Measurements from ENCODE around the gene TENM4. TPM values are rescaled to one million over a fixed set of nuclear protein-coding genes. Genes with fewer than 3 reads are reported as not detected.

TENM4 gene
- total RNA-seq, 4 donors from 2014 or later: 16.8 to 158 (median 120) TPM

GRCh38 chr11:78809931-78810541, 630.8 kb downstream of the TENM4 start:
- no peaks in the 10 kb centered on the region for H3K9me3 ChIP-seq
- no peaks in the 10 kb centered on the region for H3K27me3 ChIP-seq
- intact Hi-C loops (cut with DNase I): no loop called here
- H3K4me1 ChIP-seq: peaks cover 17 to 61% of the 10 kb centered on the region in 2 donors
- WGBS, 2 donors: 53 to 59% methylated on average over 7 of the region's 7 CpGs
- H3K27ac ChIP-seq: peak overlapping the region in 2 of 3 donors; percentile 47 to 64
- no peak for DNase-seq
- H3K4me3 ChIP-seq (replicated peaks in 1 of 3): no peak overlapping the region
- no peaks in the 10 kb centered on the region for H3K36me3 ChIP-seq
- TF ChIP-seq CTCF (IDR thresholded peaks at IDR 0.05) (no peak), POLR2A (IDR thresholded peaks at IDR 0.05) (no peak)

- intact Hi-C loops (cut with DNase I): no loop called here
- peak overlapping the region in 2 of 3 donors; percentile 47 to 64 for H3K27ac ChIP-seq
- WGBS, 2 donors: 59 to 79% methylated on average over 4 of the region's 4 CpGs
Observed at GRCh38 chr11:78808923-78809322, 631.9 kb downstream of the TENM4 start.

GRCh38 chr11:78807351-78807750, 633.5 kb downstream of the TENM4 start:
- no peaks in the 10 kb centered on the region for H3K36me3 ChIP-seq
- H3K4me3 ChIP-seq (replicated peaks in 1 of 3): no peak overlapping the region
- TF ChIP-seq CTCF (IDR thresholded peaks at IDR 0.05) (no peak), POLR2A (IDR thresholded peaks at IDR 0.05) (no peak)
- WGBS, 2 donors: 90 to 97% methylated on average over 2 of the region's 2 CpGs
- H3K27ac ChIP-seq: no peak overlapping the region
- intact Hi-C loops (cut with DNase I): no loop called here
- H3K9me3 ChIP-seq: no peaks in the 10 kb centered on the region
- DNase-seq: no peak
- peaks cover 23 to 49% of the 10 kb centered on the region in 2 donors for H3K4me1 ChIP-seq
- no peaks in the 10 kb centered on the region for H3K27me3 ChIP-seq

More at GRCh38 chr11:78808923-78809322, 631.9 kb downstream of the TENM4 start:
- H3K4me3 ChIP-seq (replicated peaks in 1 of 3): no peak overlapping the region
- no peak for TF ChIP-seq CTCF (IDR thresholded peaks at IDR 0.05)
- no peak for TF ChIP-seq POLR2A (IDR thresholded peaks at IDR 0.05)
- H3K4me1 ChIP-seq: peaks cover 15 to 52% of the 10 kb centered on the region in 2 donors
- no peaks in the 10 kb centered on the region for H3K9me3 ChIP-seq
- no peak for DNase-seq
- no peaks in the 10 kb centered on the region for H3K36me3 ChIP-seq
- H3K27me3 ChIP-seq: no peaks in the 10 kb centered on the region

- peak; percentile 48 to 57 for DNase-seq
- Histone ChIP-seq H3K4me3 (replicated peaks in 1 of 3) (no peak overlapping the region), H3K27ac (no peak overlapping the region), H3K4me1 (peaks cover 32 to 56% of the 10 kb centered on the region in 2 donors), H3K36me3 (no peaks in the 10 kb centered on the region), H3K27me3 (no peaks in the 10 kb centered on the region), H3K9me3 (no peaks in the 10 kb centered on the region)
- WGBS, 2 donors: 45 to 65% methylated on average over 2 of the region's 2 CpGs
- intact Hi-C loops (cut with DNase I): no loop called here
- no peak for TF ChIP-seq CTCF (IDR thresholded peaks at IDR 0.05)
- no peak for TF ChIP-seq POLR2A (IDR thresholded peaks at IDR 0.05)
Observed at GRCh38 chr11:78806214-78807004, 634.4 kb downstream of the TENM4 start.

- peaks cover 42 to 59% of the 10 kb centered on the region in 2 donors for H3K4me1 ChIP-seq
- intact Hi-C loops (cut with DNase I): no loop called here
- no peaks in the 10 kb centered on the region for H3K27me3 ChIP-seq
- no peak overlapping the region for H3K4me3 ChIP-seq (replicated peaks in 1 of 3)
- no peak for TF ChIP-seq POLR2A (IDR thresholded peaks at IDR 0.05)
- no peak for TF ChIP-seq CTCF (IDR thresholded peaks at IDR 0.05)
- H3K27ac ChIP-seq: peak overlapping the region in 1 of 3 donors; percentile 1
- DNase-seq: no peak
- no peaks in the 10 kb centered on the region for H3K9me3 ChIP-seq
- 93 to 96% methylated on average over 6 to 9 of the region's 9 CpGs for WGBS, 2 donors
- no peaks in the 10 kb centered on the region for H3K36me3 ChIP-seq
Observed at GRCh38 chr11:78804991-78805390, 635.8 kb downstream of the TENM4 start.
